Measurements from ENCODE around the gene OR4K15. TPM values are rescaled to one million over a fixed set of nuclear protein-coding genes. Genes with fewer than 3 reads are reported as not detected.

The OR4K15 gene
- total and polyA plus RNA-seq, 2 of the 13 experiments (the other 11 are each of a cell fraction or from before 2014, with no cell fraction given): not detected

- no peak for TF ChIP-seq ZNF407 (CRISPR knock-in tag; IDR thresholded peaks at IDR 0.05; ENCODE audit: not compliant biosample characterization)
- TF ChIP-seq CSRNP2 (CRISPR knock-in tag; conservative IDR thresholded peaks at IDR 0.05; ENCODE audit: low read depth): no peak
- TF ChIP-seq ZNF792 (CRISPR knock-in tag; IDR thresholded peaks at IDR 0.05): no peak
- no peak for TF ChIP-seq ZNF574 (CRISPR knock-in tag; IDR thresholded peaks at IDR 0.05)
Observed at GRCh38 chr14:20019257-20019865, 44.0 kb downstream of the OR4K15 start, which contains the start of gene OR4K14 (continued).

Other genes with a start within 250 kb of the OR4K15 start
- gene OR4Q3, start 232.0 kb upstream of the OR4K15 start, total RNA-seq (2016; rRNA removed; fragmentation: Illumina TruSeq; extraction: Trizol): not detected in 2 replicates
- not detected in 2 replicates for gene OR4Q3, start 232.0 kb upstream of the OR4K15 start, polyA plus RNA-seq (2011; rRNA removed)
- not detected in 2 replicates for gene OR4M1, start 202.1 kb upstream of the OR4K15 start, total RNA-seq (2016; rRNA removed; fragmentation: Illumina TruSeq; extraction: Trizol)
- not detected in 2 replicates for gene OR4M1, start 202.1 kb upstream of the OR4K15 start, polyA plus RNA-seq (2011; rRNA removed)
- gene OR4N2, start 171.8 kb upstream of the OR4K15 start, total RNA-seq (2016; rRNA removed; fragmentation: Illumina TruSeq; extraction: Trizol): not detected in 2 replicates
- not detected in 2 replicates for gene OR4N2, start 171.8 kb upstream of the OR4K15 start, polyA plus RNA-seq (2011; rRNA removed)
- not detected in 2 replicates for gene OR4K2, start 100.4 kb upstream of the OR4K15 start, total RNA-seq (2016; rRNA removed; fragmentation: Illumina TruSeq; extraction: Trizol)
- gene OR4K2, start 100.4 kb upstream of the OR4K15 start, polyA plus RNA-seq (2011; rRNA removed): not detected in 2 replicates
- not detected in 2 replicates for gene OR4K5, start 55.0 kb upstream of the OR4K15 start, total RNA-seq (2016; rRNA removed; fragmentation: Illumina TruSeq; extraction: Trizol)
- gene OR4K5, start 55.0 kb upstream of the OR4K15 start, polyA plus RNA-seq (2011; rRNA removed): not detected in 2 replicates
- gene OR4K1, start 44.7 kb upstream of the OR4K15 start, total RNA-seq (2016; rRNA removed; fragmentation: Illumina TruSeq; extraction: Trizol): not detected in 2 replicates
- not detected in 2 replicates for gene OR4K1, start 44.7 kb upstream of the OR4K15 start, polyA plus RNA-seq (2011; rRNA removed)
- not detected in 2 replicates for gene OR4Q2, start 26.6 kb downstream of the OR4K15 start, total RNA-seq (2016; rRNA removed; fragmentation: Illumina TruSeq; extraction: Trizol)
- gene OR4Q2, start 26.6 kb downstream of the OR4K15 start, polyA plus RNA-seq (2011; rRNA removed): not detected in 2 replicates
- gene OR4K14, start 43.7 kb downstream of the OR4K15 start, total RNA-seq (2016; rRNA removed; fragmentation: Illumina TruSeq; extraction: Trizol): not detected in 2 replicates
- not detected in 2 replicates for gene OR4K14, start 43.7 kb downstream of the OR4K15 start, polyA plus RNA-seq (2011; rRNA removed)
- not detected in 2 replicates for gene OR4K13, start 60.4 kb downstream of the OR4K15 start, total RNA-seq (2016; rRNA removed; fragmentation: Illumina TruSeq; extraction: Trizol)
- gene OR4K13, start 60.4 kb downstream of the OR4K15 start, polyA plus RNA-seq (2011; rRNA removed): not detected in 2 replicates
- not detected in 2 replicates for gene OR4L1, start 84.5 kb downstream of the OR4K15 start, total RNA-seq (2016; rRNA removed; fragmentation: Illumina TruSeq; extraction: Trizol)
- not detected in 2 replicates for gene OR4L1, start 84.5 kb downstream of the OR4K15 start, polyA plus RNA-seq (2011; rRNA removed)
- gene OR4K17, start 135.1 kb downstream of the OR4K15 start, total RNA-seq (2016; rRNA removed; fragmentation: Illumina TruSeq; extraction: Trizol): not detected in 2 replicates
- not detected in 2 replicates for gene OR4K17, start 135.1 kb downstream of the OR4K15 start, polyA plus RNA-seq (2011; rRNA removed)
- gene OR4N5, start 163.2 kb downstream of the OR4K15 start, total RNA-seq (2016; rRNA removed; fragmentation: Illumina TruSeq; extraction: Trizol): not detected in 2 replicates
- not detected in 2 replicates for gene OR4N5, start 163.2 kb downstream of the OR4K15 start, polyA plus RNA-seq (2011; rRNA removed)
- not detected in 2 replicates for gene OR11G2, start 215.3 kb downstream of the OR4K15 start, total RNA-seq (2016; rRNA removed; fragmentation: Illumina TruSeq; extraction: Trizol)
- gene OR11G2, start 215.3 kb downstream of the OR4K15 start, polyA plus RNA-seq (2011; rRNA removed): not detected in 2 replicates
- not detected in 2 replicates for gene OR11H6, start 248.1 kb downstream of the OR4K15 start, total RNA-seq (2016; rRNA removed; fragmentation: Illumina TruSeq; extraction: Trizol)
- not detected in 2 replicates for gene OR11H6, start 248.1 kb downstream of the OR4K15 start, polyA plus RNA-seq (2011; rRNA removed)

Data from HepG2 (cell line).